OCI-LY7 (cell line): ENCODE measurements around the gene POLD3. TPM values are rescaled to one million over a fixed set of nuclear protein-coding genes. Genes with fewer than 3 reads are reported as not detected.
A peak's percentile ranks its signal among the peaks of the same experiment; 100 is the strongest.

Experiments used
- BruUV-seq: library from RNA; stranded (reverse); fragments of 400-500 nt; replicated peaks from 2 replicates; lab custom pipeline; 2021; lab: Mats Ljungman, UMichigan
- CTCF ChIA-PET: fragments of 300-600 bp; sonication (Branson Sonifier 250); formaldehyde crosslinking; loops from one replicate; lab custom pipeline; 2022; ENCODE audit warnings: antibody characterized with exemption; ENCODE audit not compliant: unreplicated experiment; lab: Charles Lee
- POLR2A ChIA-PET: fragments of 300-600 bp; sonication (Branson Sonifier 250); formaldehyde crosslinking; loops from one replicate; lab custom pipeline; 2022; ENCODE audit warnings: antibody characterized with exemption; lab: Charles Lee
- DNase-seq: peaks from one replicate; pipeline ENCODE4 v3.0.0-alpha.2; 2015; ENCODE audit warnings: low spot score
- H2AFZ ChIP-seq: fragments of 200-600 bp; sonication (generic), shearing (Covaris generic); 2 replicates; pipeline ENCODE4 v1.6.1; 2014; ENCODE audit warnings: mild to moderate bottlenecking, antibody characterized with exemption, low read length, moderate library complexity
- H3K27ac ChIP-seq: fragments of 200-600 bp; sonication (generic); 2 replicates; pipeline ENCODE4 v1.5.1; 2014; ENCODE audit warnings: mixed run types, low read depth, mild to moderate bottlenecking, moderate library complexity, low read length, inconsistent platforms; ENCODE audit not compliant: poor library complexity, severe bottlenecking
- H3K36me3 ChIP-seq: fragments of 200-600 bp; sonication (generic); 2 replicates; pipeline ENCODE4 v1.6.1; 2014; ENCODE audit warnings: mild to moderate bottlenecking, antibody characterized with exemption, low read length, moderate library complexity, mixed read lengths; ENCODE audit not compliant: insufficient read depth
- H3K4me1 ChIP-seq: fragments of 200-600 bp; sonication (generic); 2 replicates; pipeline ENCODE4 v1.5.1; 2014; ENCODE audit warnings: mild to moderate bottlenecking, low read length; ENCODE audit not compliant: insufficient read depth, poor library complexity, severe bottlenecking
- H3K4me2 ChIP-seq: fragments of 200-600 bp; sonication (generic); 2 replicates; pipeline ENCODE4 v1.6.1; 2014; ENCODE audit warnings: mild to moderate bottlenecking, low read length
- H3K4me3 ChIP-seq: fragments of 200-600 bp; sonication (generic); 2 replicates; pipeline ENCODE4 v1.5.1; 2014; ENCODE audit warnings: mild to moderate bottlenecking, low read depth, low read length; ENCODE audit not compliant: poor library complexity, severe bottlenecking
- H3K79me2 ChIP-seq: fragments of 200-600 bp; sonication (generic); 2 replicates; pipeline ENCODE4 v1.6.1; 2016; ENCODE audit warnings: low read depth, mild to moderate bottlenecking, low read length, moderate library complexity, mixed read lengths; ENCODE audit not compliant: insufficient read depth
- H3K9me2 ChIP-seq: fragments of 200-600 bp; sonication (generic); 2 replicates; pipeline ENCODE4 v1.6.1; 2016; ENCODE audit warnings: mild to moderate bottlenecking, low read length, mixed read lengths; ENCODE audit not compliant: insufficient read depth
- H3K9me3 ChIP-seq: fragments of 200-600 bp; sonication (generic); 2 replicates; pipeline ENCODE4 v1.6.1; 2014; ENCODE audit warnings: mild to moderate bottlenecking, mixed run types, low read length, mixed read lengths
- H4K20me1 ChIP-seq: fragments of 200-600 bp; sonication (generic); 2 replicates; pipeline ENCODE4 v1.6.1; 2014; ENCODE audit warnings: mild to moderate bottlenecking, antibody characterized with exemption, low read length, moderate library complexity, mixed read lengths; ENCODE audit not compliant: insufficient read depth
- EZH2phosphoT487 ChIP-seq: fragments of 200-600 bp; sonication (generic); IDR thresholded peaks from 2 replicates; pipeline ENCODE4 v1.6.1; 2018; ENCODE audit warnings: low read depth, borderline replicate concordance, mild to moderate bottlenecking, mixed run types, antibody characterized with exemption, low read length, moderate library complexity, mixed read lengths
- intact Hi-C: fragments of 100-400 bp; cut with micrococcal nuclease; formaldehyde crosslinking; loops from one replicate; pipeline ENCODE4 v1.10.0; 2022; ENCODE audit not compliant: unreplicated experiment
- total RNA-seq, 2 experiments: library from RNA; depleted of rRNA in 1 of 2; stranded (reverse); fragments of >200 nt in 1 of 2; shearing (Covaris generic) in 1 of 2; gene quantifications; 2 replicates each; pipeline ENCODE4 v1.2.3, GENCODE V29; 2014 to 2022
- TF ChIP-seq, protein P1 (sequence below): fragments of 200-600 bp; sonication (generic); conservative IDR thresholded peaks from 2 replicates; pipeline ENCODE4 v1.5.1; 2014; ENCODE audit warnings: mild to moderate bottlenecking, antibody characterized with exemption, low read length, moderate library complexity, mixed read lengths

Gene POLD3
- total RNA-seq, 2 experiments from 2014 or later, result 38.8 to 39.3 TPM

DNA sequence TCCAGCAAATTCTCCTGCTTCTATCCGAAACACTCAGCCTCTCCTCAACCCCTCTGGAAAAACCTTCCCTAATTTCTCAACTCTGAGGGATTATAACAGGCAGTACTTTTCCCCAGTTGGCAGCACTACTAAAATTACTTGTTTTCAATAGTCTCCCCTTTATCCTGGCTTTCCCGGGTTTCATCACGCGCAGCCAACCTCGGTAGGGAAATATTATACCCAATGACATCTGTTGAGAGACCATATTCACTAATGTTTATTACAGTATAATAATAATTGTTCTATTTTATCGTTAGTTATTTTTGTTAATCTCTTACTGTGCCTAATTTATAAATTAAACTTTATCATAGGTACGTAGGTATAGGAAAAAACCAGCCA lies 330 bp upstream of the POLD3 start:
- POLR2A ChIA-PET, result interaction anchor here (0.7 to 1.9 kb wide), 4 partner anchors 10 to 100 kb away, joined by 4 to 7 read pairs (median 4); no protein-coding TSS in a partner anchor
- Histone ChIP-seq H3K79me2 (peaks cover 31% of the 10 kb centered on the region), H3K27ac (no peak overlapping the region), H4K20me1 (no peaks in the 10 kb centered on the region), H3K36me3 (peaks cover 32% of the 10 kb centered on the region), H3K4me3 (peak overlapping the region; percentile 87), H3K9me3 (no peaks in the 10 kb centered on the region; the same call in 1 of the 2 replicates), H3K4me2 (peak overlapping the region; percentile 34), H2AFZ (peak overlapping the region; percentile 84), H3K4me1 (peaks cover 9% of the 10 kb centered on the region), H3K9me2 (no peaks in the 10 kb centered on the region)
- CTCF ChIA-PET, result no interaction called here
- TF ChIP-seq, protein P1, sequence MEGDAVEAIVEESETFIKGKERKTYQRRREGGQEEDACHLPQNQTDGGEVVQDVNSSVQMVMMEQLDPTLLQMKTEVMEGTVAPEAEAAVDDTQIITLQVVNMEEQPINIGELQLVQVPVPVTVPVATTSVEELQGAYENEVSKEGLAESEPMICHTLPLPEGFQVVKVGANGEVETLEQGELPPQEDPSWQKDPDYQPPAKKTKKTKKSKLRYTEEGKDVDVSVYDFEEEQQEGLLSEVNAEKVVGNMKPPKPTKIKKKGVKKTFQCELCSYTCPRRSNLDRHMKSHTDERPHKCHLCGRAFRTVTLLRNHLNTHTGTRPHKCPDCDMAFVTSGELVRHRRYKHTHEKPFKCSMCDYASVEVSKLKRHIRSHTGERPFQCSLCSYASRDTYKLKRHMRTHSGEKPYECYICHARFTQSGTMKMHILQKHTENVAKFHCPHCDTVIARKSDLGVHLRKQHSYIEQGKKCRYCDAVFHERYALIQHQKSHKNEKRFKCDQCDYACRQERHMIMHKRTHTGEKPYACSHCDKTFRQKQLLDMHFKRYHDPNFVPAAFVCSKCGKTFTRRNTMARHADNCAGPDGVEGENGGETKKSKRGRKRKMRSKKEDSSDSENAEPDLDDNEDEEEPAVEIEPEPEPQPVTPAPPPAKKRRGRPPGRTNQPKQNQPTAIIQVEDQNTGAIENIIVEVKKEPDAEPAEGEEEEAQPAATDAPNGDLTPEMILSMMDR, result no peak
- DNase-seq, result no peak
- no TSS peak for BruUV-seq
- intact Hi-C loops, result no loop called here

DNA sequence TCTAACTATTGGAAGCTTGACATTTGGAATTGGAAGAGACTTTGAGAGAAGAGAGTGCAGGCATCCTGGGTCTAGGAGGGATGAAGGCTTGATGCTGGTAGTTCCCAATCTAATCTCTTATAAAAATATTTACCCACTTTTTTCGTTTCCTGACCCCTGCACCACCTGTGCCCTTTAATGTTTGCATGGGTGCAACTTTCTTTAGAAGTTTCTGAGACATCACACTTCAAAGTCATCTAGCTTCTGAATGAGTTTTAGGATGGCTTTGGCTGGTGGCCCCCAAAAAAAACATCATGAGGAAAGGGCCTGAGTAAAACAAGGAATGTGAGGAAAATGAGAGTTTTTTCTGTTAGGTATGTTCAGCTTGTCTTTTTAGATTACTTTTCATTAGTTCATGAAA lies 1.1 kb downstream of the POLD3 start:
- Histone ChIP-seq H3K4me2 (peak overlapping the region; percentile 67), H3K9me2 (no peaks in the 10 kb centered on the region), H3K9me3 (no peaks in the 10 kb centered on the region; the same call in 1 of the 2 replicates), H3K79me2 (peaks cover 31% of the 10 kb centered on the region), H3K27ac (peak overlapping the region; percentile 70), H3K4me3 (peak overlapping the region; percentile 87), H4K20me1 (no peaks in the 10 kb centered on the region), H2AFZ (no peak overlapping the region; the same call in 1 of the 2 replicates), H3K4me1 (peaks cover 9% of the 10 kb centered on the region), H3K36me3 (peaks cover 46% of the 10 kb centered on the region)
- no TSS peak for BruUV-seq
- ChIA-PET POLR2A (interaction anchor here (1.7 to 1.9 kb wide), 2 partner anchors 9 to 11 kb away, joined by 7 to 8 read pairs; no protein-coding TSS in a partner anchor), CTCF (no interaction called here)
- intact Hi-C loops, result no loop called here
- DNase-seq, result peak; percentile 14
- TF ChIP-seq, protein P1, result no peak
- no peak for TF ChIP-seq EZH2phosphoT487
